HCT116 (cell line): Measurements from ENCODE around the gene OR2V2. TPM values are rescaled to one million over a fixed set of nuclear protein-coding genes. Genes with fewer than 3 reads are reported as not detected.
A peak's percentile ranks its signal among the peaks of the same experiment; 100 is the strongest.

Experiments used
- ATAC-seq: fragments of 200-7000 bp; cut with Tn5 transposase; 2 replicates; pipeline ENCODE4 v1.9.1; 2020; ENCODE audit warnings: mild to moderate bottlenecking, moderate library complexity
- BruUV-seq: library from RNA; stranded (reverse); fragments of 400-500 nt; replicated peaks from 2 replicates; lab custom pipeline; 2021; lab: Mats Ljungman, UMichigan
- CTCF ChIA-PET: fragments of 300-600 bp; sonication (Branson Sonifier 250); formaldehyde crosslinking; loops from one replicate; lab custom pipeline; 2021; ENCODE audit warnings: antibody characterized with exemption; lab: Charles Lee
- POLR2A ChIA-PET: fragments of 300-600, 350-600 bp; sonication (Branson Sonifier 250); formaldehyde crosslinking; loops from one replicate; lab custom pipeline; 2021; ENCODE audit warnings: antibody characterized with exemption; lab: Charles Lee
- RAD21 ChIA-PET, 2 experiments: fragments of 300-600 bp; sonication (Branson Sonifier 250); formaldehyde crosslinking; loops; one replicate each; lab custom pipeline; 2023; ENCODE audit warnings: low total read pairs in 2 of 2; ENCODE audit not compliant: uncharacterized antibody in 2 of 2, unreplicated experiment in 2 of 2, low non-redundant PET in 1 of 2; lab: Charles Lee
- DNase-seq: peaks from one replicate; pipeline ENCODE4 v3.0.0-alpha.2; 2010; ENCODE audit warnings: low read depth, low spot score
- H2AFZ ChIP-seq: fragments of 200-600 bp; shearing (Covaris generic), sonication (generic); 2 replicates; pipeline ENCODE4 v1.6.1; 2017; ENCODE audit warnings: low read depth, mixed run types, mixed read lengths, antibody characterized with exemption, low read length; ENCODE audit not compliant: poor library complexity, severe bottlenecking
- H3K27ac ChIP-seq: 2 replicates; pipeline ENCODE4 v1.5.1; 2012; ENCODE audit warnings: low read depth, low read length
- H3K27me3 ChIP-seq: fragments of 200-600 bp; sonication (generic); 2 replicates; pipeline ENCODE4 v1.6.1; 2016; ENCODE audit warnings: mixed run types, low read length, mixed read lengths; ENCODE audit not compliant: insufficient read depth
- H3K36me3 ChIP-seq, 2 experiments: fragments of 200-500 bp in 1 of 2; fragments of 200-600 bp in 1 of 2; sonication (Bioruptor generic) in 1 of 2; sonication (generic) in 1 of 2; 2 replicates each; pipeline versions ENCODE4 v1.5.1 to v1.6.1; 2014 to 2016; ENCODE audit warnings: low read length in 2 of 2, inconsistent platforms in 1 of 2, mixed read lengths in 1 of 2, mixed run types in 1 of 2; ENCODE audit not compliant: insufficient read depth in 2 of 2, control insufficient read depth in 1 of 2
- H3K4me1 ChIP-seq, 2 experiments: fragments of 200-600 bp in 1 of 2; sonication (generic) in 1 of 2; 2 replicates each; pipeline versions ENCODE4 v1.5.1 to v1.6.1; 2012 to 2017; ENCODE audit warnings: low read length in 2 of 2, inconsistent platforms in 1 of 2, mild to moderate bottlenecking in 1 of 2, mixed read lengths in 1 of 2, mixed run types in 1 of 2, moderate library complexity in 1 of 2; ENCODE audit not compliant: insufficient read depth in 2 of 2, control insufficient read depth in 1 of 2
- H3K4me2 ChIP-seq: fragments of 200-600 bp; sonication (generic); 2 replicates; pipeline ENCODE4 v1.6.1; 2017; ENCODE audit warnings: mixed run types, low read length, mixed read lengths
- H3K4me3 ChIP-seq, 2 experiments: fragments of 200-600 bp in 1 of 2; sonication (generic) in 1 of 2; replicated peaks in 1 of 2; 2 replicates each; pipeline ENCODE4 v1.5.1; 2011 to 2016; ENCODE audit warnings: low read length in 2 of 2, control low read depth in 1 of 2, low read depth in 1 of 2, mild to moderate bottlenecking in 1 of 2, mixed read lengths in 1 of 2, mixed run types in 1 of 2
- H3K79me2 ChIP-seq: fragments of 200-600 bp; sonication (generic); 2 replicates; pipeline ENCODE4 v1.6.1; 2017; ENCODE audit warnings: mild to moderate bottlenecking, mixed run types, low read length, moderate library complexity, mixed read lengths; ENCODE audit not compliant: insufficient read depth
- H3K9ac ChIP-seq: fragments of 200-600 bp; sonication (generic); 2 replicates; pipeline ENCODE4 v1.6.1; 2016; ENCODE audit warnings: low read length, mixed read lengths
- H3K9me2 ChIP-seq: fragments of 200-600 bp; sonication (generic), shearing (Covaris generic); 2 replicates; pipeline ENCODE4 v1.6.1; 2017; ENCODE audit warnings: mixed run types, mild to moderate bottlenecking, moderate library complexity; ENCODE audit not compliant: insufficient read depth
- H3K9me3 ChIP-seq, 2 experiments: fragments of 200-500 bp in 1 of 2; fragments of 200-600 bp in 1 of 2; sonication (Bioruptor generic) in 1 of 2; sonication (generic) in 1 of 2; 2 replicates each; pipeline ENCODE4 v1.6.1; 2014 to 2017; ENCODE audit warnings: low read length in 2 of 2, mixed read lengths in 2 of 2, inconsistent platforms in 1 of 2, low read depth in 1 of 2, mild to moderate bottlenecking in 1 of 2, mixed run types in 1 of 2, moderate library complexity in 1 of 2; ENCODE audit not compliant: control insufficient read depth in 1 of 2, insufficient read depth in 1 of 2
- H4K20me1 ChIP-seq: fragments of 200-600 bp; sonication (generic), shearing (Covaris generic); 2 replicates; pipeline ENCODE4 v1.6.1; 2017; ENCODE audit warnings: mixed run types, mild to moderate bottlenecking, moderate library complexity; ENCODE audit not compliant: insufficient read depth
- CTCF ChIP-seq, 3 experiments: fragments of 200-600 bp in 1 of 3; sonication (generic) in 1 of 3; IDR thresholded peaks in 2 of 3; conservative IDR thresholded peaks in 1 of 3; 2 replicates each; pipeline ENCODE4 v1.5.1; 2012 to 2017; ENCODE audit warnings: low read depth in 2 of 3, low read length in 2 of 3, antibody characterized with exemption in 1 of 3, borderline replicate concordance in 1 of 3, control low read depth in 1 of 3, mild to moderate bottlenecking in 1 of 3, mixed read lengths in 1 of 3, mixed run types in 1 of 3, moderate library complexity in 1 of 3; ENCODE audit not compliant: insufficient read depth in 1 of 3
- POLR2AphosphoS5 ChIP-seq: IDR thresholded peaks from 2 replicates; pipeline ENCODE4 v1.6.1; 2011; ENCODE audit warnings: mild to moderate bottlenecking, low read depth, low read length, moderate library complexity
- TCF7L2 ChIP-seq: IDR thresholded peaks from 2 replicates; pipeline ENCODE4 v1.7.0; 2011; ENCODE audit warnings: borderline replicate concordance, inconsistent platforms; ENCODE audit not compliant: insufficient read depth, insufficient read length; ENCODE audit errors: extremely low read depth
- intact Hi-C: fragments of 100-400 bp; cut with micrococcal nuclease; formaldehyde crosslinking; loops from 2 replicates; pipeline ENCODE4 v1.10.0; 2022
- total RNA-seq: library from RNA; stranded (reverse); gene quantifications from one replicate; pipeline ENCODE4 v1.2.1, GENCODE V29; 2021; ENCODE audit not compliant: unreplicated experiment

Gene OR2V2
- total RNA-seq, 1 experiment from 2014 or later = not detected

- Histone ChIP-seq H3K36me3 (no peaks in the 10 kb centered on the region), H3K9me3 (no peaks in the 10 kb centered on the region), H3K27me3 (no peaks in the 10 kb centered on the region), H3K79me2 (no peaks in the 10 kb centered on the region; the same call in 1 of the 2 replicates), H3K9me2 (no peaks in the 10 kb centered on the region), H3K9ac (peak overlapping the region; percentile 57), H3K27ac (peak overlapping the region; percentile 93), H2AFZ (no peak overlapping the region), H4K20me1 (no peaks in the 10 kb centered on the region), H3K4me2 (peak overlapping the region; percentile 94), H3K4me1 (peaks cover 27 to 60% of the 10 kb centered on the region in 2 experiments), H3K4me3 (peak overlapping the region; percentile 30 to 50)
- POLR2A ChIA-PET = interaction anchor here (0.9 to 4.3 kb wide), 7 partner anchors 13 to 38 kb away, joined by 3 to 41 read pairs (median 13); partner anchors contain the start of genes RACK1 and TRIM41
- TF ChIP-seq POLR2AphosphoS5 = peak; percentile 36; the same call in 1 of the 2 replicates
- TF ChIP-seq TCF7L2 = no peak
- TF ChIP-seq CTCF (IDR thresholded peaks at IDR 0.05 in 2 of 3, conservative IDR thresholded peaks at IDR 0.05 in 1 of 3; ENCODE audit: borderline replicate concordance in 1 of 3, insufficient read depth in 1 of 3, low read depth in 2 of 3, low read length in 2 of 3) = no peak
- intact Hi-C loops = loop anchor here (1.0 to 2.0 kb wide), 3 partner anchors 15 to 34 kb away; partner anchors contain the start of gene TRIM41
- CTCF ChIA-PET = interaction anchor here (0.6 to 2.1 kb wide), 3 partner anchors 26 to 39 kb away, joined by 5 to 9 read pairs (median 9); no protein-coding TSS in a partner anchor
- TSS peak; percentile 40 for BruUV-seq
- RAD21 ChIA-PET = interaction anchor here (0.7 to 1.1 kb wide), 3 partner anchors 15 to 34 kb away, joined by 3 to 7 read pairs (median 4); no protein-coding TSS in a partner anchor
- peak; percentile 48 for ATAC-seq
- DNase-seq = peak; percentile 86
These were observed 60.0 kb downstream of the OR2V2 start for GRCh38 chr5:181207214-181207959.
